Endodermal cell (in vitro differentiated cells): Measurements from ENCODE around the gene CARNS1. TPM values are rescaled to one million over a fixed set of nuclear protein-coding genes. Genes with fewer than 3 reads are reported as not detected.
A peak's percentile ranks its signal among the peaks of the same experiment; 100 is the strongest.

ENCODE experiments used
- DNase-seq: peaks from one replicate; pipeline ENCODE4 v3.0.0-alpha.2; 2017
- H3K27ac ChIP-seq: 2 replicates; pipeline ENCODE4 v1.5.1; 2013; ENCODE audit warnings: mild to moderate bottlenecking, low read depth, low read length, moderate library complexity
- H3K27me3 ChIP-seq: 2 replicates; pipeline ENCODE4 v1.6.1; 2013; ENCODE audit warnings: mild to moderate bottlenecking, low read length, moderate library complexity; ENCODE audit not compliant: insufficient read depth, control insufficient read depth, poor library complexity, severe bottlenecking
- H3K36me3 ChIP-seq: 2 replicates; pipeline ENCODE4 v1.7.0; 2013; ENCODE audit warnings: mild to moderate bottlenecking, low read length, moderate library complexity; ENCODE audit not compliant: control insufficient read depth, insufficient read depth
- H3K4me1 ChIP-seq: one replicate; pipeline ENCODE4 v1.7.0; 2013; ENCODE audit warnings: low read length; ENCODE audit not compliant: control insufficient read depth, insufficient read depth
- H3K4me3 ChIP-seq: 2 replicates; pipeline ENCODE4 v1.5.1; 2013; ENCODE audit warnings: mild to moderate bottlenecking, low read length, moderate library complexity
- H3K9ac ChIP-seq: 2 replicates; pipeline ENCODE4 v1.6.1; 2013; ENCODE audit warnings: mild to moderate bottlenecking, low read length, moderate library complexity; ENCODE audit not compliant: poor library complexity, severe bottlenecking; ENCODE audit errors: extremely low read depth
- H3K9me3 ChIP-seq: 2 replicates; pipeline ENCODE4 v1.6.1; 2013; ENCODE audit warnings: mild to moderate bottlenecking, low read length, moderate library complexity; ENCODE audit not compliant: control insufficient read depth
- H3K27ac Mint-ChIP-seq: 2 replicates; pipeline ENCODE4 v1.8.0; 2020; ENCODE audit warnings: mixed read lengths
- H3K27me3 Mint-ChIP-seq: 2 replicates; pipeline ENCODE4 v1.8.0; 2021; ENCODE audit warnings: mild to moderate bottlenecking, mixed read lengths; ENCODE audit not compliant: insufficient read depth
- H3K36me3 Mint-ChIP-seq: 2 replicates; pipeline ENCODE4 v1.8.0; 2020; ENCODE audit warnings: low read depth, mixed read lengths
- H3K4me1 Mint-ChIP-seq: 2 replicates; pipeline ENCODE4 v1.8.0; 2020; ENCODE audit warnings: mixed read lengths
- H3K4me3 Mint-ChIP-seq: 2 replicates; pipeline ENCODE4 v1.8.0; 2020; ENCODE audit warnings: mild to moderate bottlenecking, moderate library complexity, mixed read lengths
- H3K9me3 Mint-ChIP-seq: 2 replicates; pipeline ENCODE4 v1.8.0; 2020; ENCODE audit warnings: mild to moderate bottlenecking, mixed read lengths
- WGBS, 2 experiments: methylation state at CpG; one replicate each; pipeline versions ENCODE4 v1.1.5 to v1.1.7; 2013; ENCODE audit warnings: missing lambda C conversion rate in 2 of 2, mixed read lengths in 1 of 2; ENCODE audit not compliant: insufficient coverage in 1 of 2, insufficient read length in 1 of 2; 5-methylcytosine and 5-hydroxymethylcytosine counted together
- total RNA-seq, 2 donors: library from RNA; stranded (reverse); fragmentation: NEBNext Ultra II Directional in 1 of 2; extraction: Animal tissue kit (Norgen Biotek cat#: 25700) in 1 of 2; gene quantifications; 2 replicates in 1 of 2; 3 replicates in 1 of 2; pipeline ENCODE4 v1.2.1, GENCODE V29; 2021
- TF ChIP-seq, protein P1 (sequence below): fragments of 200-600 bp; sonication (generic); conservative IDR thresholded peaks from 2 replicates; pipeline ENCODE4 v1.5.0; 2021; ENCODE audit warnings: antibody characterized with exemption, mild to moderate bottlenecking

The CARNS1 gene
- total RNA-seq, 2 donors from 2014 or later = 1.6 to 2.2 TPM

DNA sequence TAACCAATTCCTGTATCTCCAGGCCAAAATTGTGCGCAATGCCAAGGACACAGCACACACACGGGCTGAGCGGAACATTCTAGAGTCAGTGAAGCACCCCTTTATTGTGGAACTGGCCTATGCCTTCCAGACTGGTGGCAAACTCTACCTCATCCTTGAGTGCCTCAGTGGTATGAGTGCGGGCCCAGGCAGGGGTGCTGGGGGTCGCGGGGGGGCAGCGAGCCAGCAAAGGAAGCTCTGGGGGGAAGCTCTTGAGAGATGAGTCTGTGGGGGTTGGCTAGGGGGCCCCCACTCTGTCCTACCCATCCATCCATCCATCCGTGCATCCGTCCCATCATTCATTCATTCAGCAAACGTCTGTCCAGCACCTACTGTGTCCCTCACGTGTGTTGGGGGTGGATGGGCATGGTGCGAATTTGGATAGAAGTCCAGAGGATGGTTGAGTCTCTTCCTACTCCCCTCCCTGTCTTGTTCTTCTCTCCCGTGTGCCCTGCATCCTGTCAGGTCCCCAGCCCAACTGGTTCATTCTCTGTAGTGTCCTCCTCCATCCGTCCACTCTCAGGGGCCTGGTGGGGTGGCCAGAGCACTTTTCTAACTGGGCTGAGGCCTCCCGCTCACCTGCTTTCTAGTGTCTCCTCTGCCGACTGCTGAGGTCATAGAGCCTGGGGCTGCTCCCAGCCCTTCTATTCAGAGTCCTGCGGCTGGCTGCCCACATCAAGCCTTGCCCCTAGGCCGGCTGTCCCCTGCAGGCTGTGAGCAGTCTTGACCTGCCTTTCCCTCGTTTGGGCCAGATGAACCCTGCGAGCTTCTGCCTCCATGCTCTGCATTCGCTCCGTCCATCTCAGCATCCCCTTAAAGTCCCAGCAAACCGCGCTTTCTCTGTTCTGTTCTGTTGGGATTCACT lies 16.1 kb downstream of the CARNS1 start:
- H3K27me3 Mint-ChIP-seq = no peaks in the 10 kb centered on the region
- H3K27ac Mint-ChIP-seq = peak overlapping the region; percentile 74
- Histone ChIP-seq H3K27me3 (no peaks in the 10 kb centered on the region), H3K4me1 (peaks cover 3% of the 10 kb centered on the region), H3K27ac (no peak overlapping the region), H3K9me3 (no peaks in the 10 kb centered on the region), H3K9ac (no peak overlapping the region), H3K4me3 (no peak overlapping the region), H3K36me3 (peaks cover 30% of the 10 kb centered on the region)
- H3K9me3 Mint-ChIP-seq = no peaks in the 10 kb centered on the region
- peaks cover 25% of the 10 kb centered on the region for H3K36me3 Mint-ChIP-seq
- H3K4me1 Mint-ChIP-seq = peaks cover 4% of the 10 kb centered on the region
- WGBS, 2 experiments = 88 to 92% methylated on average over 17 to 22 of the region's 24 CpGs
- no peak for DNase-seq
- no peak overlapping the region for H3K4me3 Mint-ChIP-seq
- TF ChIP-seq, protein P1, sequence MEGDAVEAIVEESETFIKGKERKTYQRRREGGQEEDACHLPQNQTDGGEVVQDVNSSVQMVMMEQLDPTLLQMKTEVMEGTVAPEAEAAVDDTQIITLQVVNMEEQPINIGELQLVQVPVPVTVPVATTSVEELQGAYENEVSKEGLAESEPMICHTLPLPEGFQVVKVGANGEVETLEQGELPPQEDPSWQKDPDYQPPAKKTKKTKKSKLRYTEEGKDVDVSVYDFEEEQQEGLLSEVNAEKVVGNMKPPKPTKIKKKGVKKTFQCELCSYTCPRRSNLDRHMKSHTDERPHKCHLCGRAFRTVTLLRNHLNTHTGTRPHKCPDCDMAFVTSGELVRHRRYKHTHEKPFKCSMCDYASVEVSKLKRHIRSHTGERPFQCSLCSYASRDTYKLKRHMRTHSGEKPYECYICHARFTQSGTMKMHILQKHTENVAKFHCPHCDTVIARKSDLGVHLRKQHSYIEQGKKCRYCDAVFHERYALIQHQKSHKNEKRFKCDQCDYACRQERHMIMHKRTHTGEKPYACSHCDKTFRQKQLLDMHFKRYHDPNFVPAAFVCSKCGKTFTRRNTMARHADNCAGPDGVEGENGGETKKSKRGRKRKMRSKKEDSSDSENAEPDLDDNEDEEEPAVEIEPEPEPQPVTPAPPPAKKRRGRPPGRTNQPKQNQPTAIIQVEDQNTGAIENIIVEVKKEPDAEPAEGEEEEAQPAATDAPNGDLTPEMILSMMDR = no peak

DNA sequence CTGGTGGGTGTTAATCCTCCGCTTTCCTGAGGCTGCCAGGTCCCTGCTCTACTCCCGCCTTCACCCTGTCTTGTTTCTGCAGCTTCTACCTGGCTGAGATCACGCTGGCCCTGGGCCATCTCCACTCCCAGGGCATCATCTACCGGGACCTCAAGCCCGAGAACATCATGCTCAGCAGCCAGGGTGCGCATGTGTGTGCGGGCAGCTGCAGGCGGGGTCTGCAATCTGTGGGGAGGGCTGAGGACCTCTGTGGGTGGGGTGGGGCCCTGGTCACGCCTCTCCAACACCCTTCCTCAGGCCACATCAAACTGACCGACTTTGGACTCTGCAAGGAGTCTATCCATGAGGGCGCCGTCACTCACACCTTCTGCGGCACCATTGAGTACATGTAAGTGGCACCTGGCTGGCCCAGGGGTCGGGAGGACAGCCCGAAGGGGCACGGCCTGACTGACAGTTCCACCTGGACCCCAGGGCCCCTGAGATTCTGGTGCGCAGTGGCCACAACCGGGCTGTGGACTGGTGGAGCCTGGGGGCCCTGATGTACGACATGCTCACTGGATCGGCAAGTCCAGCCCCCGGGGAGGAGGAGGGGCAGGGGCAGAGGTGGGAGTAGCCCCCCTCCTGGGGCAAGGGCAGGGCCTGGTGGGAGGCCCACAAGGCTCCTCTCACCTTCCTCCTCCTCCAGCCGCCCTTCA lies 17.3 kb downstream of the CARNS1 start:
- no peak overlapping the region for H3K27ac ChIP-seq
- H3K4me3 Mint-ChIP-seq = no peak overlapping the region
- 91 to 94% methylated on average over 12 to 21 of the region's 22 CpGs for WGBS, 2 experiments

More for the DNA sequence above, 17.3 kb downstream of the CARNS1 start:
- Mint-ChIP-seq H3K27me3 (no peaks in the 10 kb centered on the region), H3K9me3 (no peaks in the 10 kb centered on the region), H3K4me1 (peaks cover 3% of the 10 kb centered on the region), H3K27ac (no peak overlapping the region), H3K36me3 (peaks cover 25% of the 10 kb centered on the region)
- no peaks in the 10 kb centered on the region for H3K9me3 ChIP-seq
- peaks cover 37% of the 10 kb centered on the region for H3K36me3 ChIP-seq
- H3K27me3 ChIP-seq = no peaks in the 10 kb centered on the region
- H3K9ac ChIP-seq = no peak overlapping the region
- TF ChIP-seq, protein P1 = no peak
- peaks cover 3% of the 10 kb centered on the region for H3K4me1 ChIP-seq
- DNase-seq = no peak
- H3K4me3 ChIP-seq = no peak overlapping the region
